Lung (tissue), 12 donors: ENCODE results near the gene ARPC2. TPM values are rescaled to one million over a fixed set of nuclear protein-coding genes. Genes with fewer than 3 reads are reported as not detected.

ENCODE experiments used
- ATAC-seq: fragments of 200-7000 bp; cut with Tn5 transposase; one replicate; pipeline ENCODE4 v1.9.1; 2020; ENCODE audit warnings: moderate number of reproducible peaks; ENCODE audit not compliant: insufficient read depth, low FRiP score
- DNase-seq, 3 donors: peaks; one replicate each; pipeline ENCODE4 v3.0.0-alpha.2; 2013 to 2017
- H3K27ac ChIP-seq, 2 donors: one replicate each; pipeline ENCODE4 v1.5.1; 2013; ENCODE audit warnings: mild to moderate bottlenecking in 2 of 2, moderate library complexity in 2 of 2, control low read depth in 1 of 2, inconsistent platforms in 1 of 2, low read depth in 1 of 2, low read length in 1 of 2
- H3K27me3 ChIP-seq, 3 donors: one replicate each; pipeline ENCODE4 v1.5.1; 2013; ENCODE audit warnings: low read length in 2 of 3; ENCODE audit not compliant: control insufficient read depth in 3 of 3, insufficient read depth in 3 of 3
- H3K36me3 ChIP-seq, 4 donors: one replicate each; pipeline ENCODE4 v1.5.1; 2013; ENCODE audit warnings: low read length in 4 of 4, mild to moderate bottlenecking in 1 of 4, moderate library complexity in 1 of 4; ENCODE audit not compliant: control insufficient read depth in 4 of 4, insufficient read depth in 4 of 4
- H3K4me1 ChIP-seq, 5 donors: one replicate each; pipeline ENCODE4 v1.5.1; 2013; ENCODE audit warnings: low read length in 5 of 5, mild to moderate bottlenecking in 2 of 5, moderate library complexity in 1 of 5; ENCODE audit not compliant: control insufficient read depth in 5 of 5, insufficient read depth in 5 of 5
- H3K4me3 ChIP-seq: one replicate; pipeline ENCODE4 v1.5.1; 2013; ENCODE audit warnings: mild to moderate bottlenecking, control low read depth, moderate library complexity
- H3K9ac ChIP-seq, 2 donors: one replicate each; pipeline ENCODE4 v1.5.1; 2013; ENCODE audit warnings: low read length in 2 of 2, control low read depth in 1 of 2; ENCODE audit not compliant: insufficient read depth in 1 of 2
- H3K9me3 ChIP-seq, 4 donors: one replicate each; pipeline ENCODE4 v1.5.1; 2013; ENCODE audit warnings: low read length in 3 of 4, mild to moderate bottlenecking in 1 of 4, moderate library complexity in 1 of 4; ENCODE audit not compliant: control insufficient read depth in 4 of 4, insufficient read depth in 3 of 4
- WGBS, 2 donors: extraction: QIAGEN DNeasy Blood & Tissue Kit; methylation state at CpG; one replicate each; pipeline ENCODE4 v1.1.7; 2013; 5-methylcytosine and 5-hydroxymethylcytosine counted together
- polyA plus RNA-seq, 2 donors: library from polyadenylated mRNA; stranded (reverse); fragments of 200-250 nt; gene quantifications; one replicate each; pipeline ENCODE4 v1.2.1, GENCODE V29; 2013
- total RNA-seq, 2 donors: library from RNA; depleted of rRNA in 1 of 2; stranded (reverse); fragments of >200 nt in 1 of 2; gene quantifications; one replicate each; pipeline ENCODE4 v1.2.1, GENCODE V29; 2014 to 2021
- TF ChIP-seq, protein P1 (sequence below): IDR thresholded peaks from 2 replicates; pipeline ENCODE4 v1.5.1; 2012; ENCODE audit warnings: mild to moderate bottlenecking; ENCODE audit errors: control extremely low read depth, extremely low read depth
- donor health status: control.
- donor health status: control.
- donor health status: Bipolar disorder and iron deficiency.
- donor health status: healthy.
- donor health status: DM: yes; HTN: yes; CAD: no.

ARPC2 gene
- total and polyA plus RNA-seq, 4 donors = 190 to 490 (median 308) TPM

GRCh38 chr2:218187296-218188015 is 29.5 kb upstream of the ARPC2 start:
- TF ChIP-seq, protein P1, sequence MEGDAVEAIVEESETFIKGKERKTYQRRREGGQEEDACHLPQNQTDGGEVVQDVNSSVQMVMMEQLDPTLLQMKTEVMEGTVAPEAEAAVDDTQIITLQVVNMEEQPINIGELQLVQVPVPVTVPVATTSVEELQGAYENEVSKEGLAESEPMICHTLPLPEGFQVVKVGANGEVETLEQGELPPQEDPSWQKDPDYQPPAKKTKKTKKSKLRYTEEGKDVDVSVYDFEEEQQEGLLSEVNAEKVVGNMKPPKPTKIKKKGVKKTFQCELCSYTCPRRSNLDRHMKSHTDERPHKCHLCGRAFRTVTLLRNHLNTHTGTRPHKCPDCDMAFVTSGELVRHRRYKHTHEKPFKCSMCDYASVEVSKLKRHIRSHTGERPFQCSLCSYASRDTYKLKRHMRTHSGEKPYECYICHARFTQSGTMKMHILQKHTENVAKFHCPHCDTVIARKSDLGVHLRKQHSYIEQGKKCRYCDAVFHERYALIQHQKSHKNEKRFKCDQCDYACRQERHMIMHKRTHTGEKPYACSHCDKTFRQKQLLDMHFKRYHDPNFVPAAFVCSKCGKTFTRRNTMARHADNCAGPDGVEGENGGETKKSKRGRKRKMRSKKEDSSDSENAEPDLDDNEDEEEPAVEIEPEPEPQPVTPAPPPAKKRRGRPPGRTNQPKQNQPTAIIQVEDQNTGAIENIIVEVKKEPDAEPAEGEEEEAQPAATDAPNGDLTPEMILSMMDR = no peak
- Histone ChIP-seq H3K27me3 (no peaks in the 10 kb centered on the region), H3K9me3 (no peaks in the 10 kb centered on the region), H3K27ac (no peak overlapping the region), H3K4me1 (no peaks in the 10 kb centered on the region), H3K4me3 (no peak overlapping the region), H3K9ac (no peak overlapping the region), H3K36me3 (no peaks in the 10 kb centered on the region)
- ATAC-seq = no peak
- 73 to 81% methylated on average over 4 of the region's 4 CpGs for WGBS, 2 donors
- peak; percentile 12 to 17 (median 13) for DNase-seq

DNA sequence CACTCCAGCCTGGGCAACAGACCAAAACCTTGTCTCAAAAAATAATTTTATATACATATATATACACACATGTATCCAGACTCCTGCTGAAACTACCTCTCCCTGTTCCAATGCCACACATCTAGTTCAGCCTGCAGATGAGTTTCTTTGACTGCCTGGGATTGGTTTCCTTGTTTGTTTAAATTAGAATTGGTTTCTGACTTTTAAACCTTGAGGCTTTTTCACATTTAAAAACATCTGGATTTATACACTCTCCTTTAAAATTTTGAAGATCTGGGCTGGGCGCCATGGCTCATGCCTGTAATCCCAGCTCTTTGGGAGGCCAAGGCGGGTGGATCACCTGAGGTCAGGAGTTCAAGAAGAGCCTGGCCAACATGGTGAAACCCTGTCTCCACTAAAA is 28.5 kb upstream of the ARPC2 start:
- DNase-seq = no peak
- 94 to 96% methylated on average over 2 of the region's 2 CpGs for WGBS, 2 donors
- TF ChIP-seq, protein P1 = no peak
- no peaks in the 10 kb centered on the region for H3K4me1 ChIP-seq
- ATAC-seq = no peak
- H3K27ac ChIP-seq = no peak overlapping the region
- H3K36me3 ChIP-seq = no peaks in the 10 kb centered on the region
- H3K9ac ChIP-seq = no peak overlapping the region
- H3K4me3 ChIP-seq = no peak overlapping the region
- no peaks in the 10 kb centered on the region for H3K27me3 ChIP-seq
- H3K9me3 ChIP-seq = no peaks in the 10 kb centered on the region

- Histone ChIP-seq H3K4me1 (no peaks in the 10 kb centered on the region), H3K27me3 (peaks cover 0 to 4% (median 0%) of the 10 kb centered on the region in 3 donors), H3K9ac (no peak overlapping the region), H3K4me3 (no peak overlapping the region), H3K36me3 (no peaks in the 10 kb centered on the region), H3K9me3 (no peaks in the 10 kb centered on the region), H3K27ac (no peak overlapping the region)
- DNase-seq = no peak
- 68 to 79% methylated on average over 3 of the region's 3 CpGs for WGBS, 2 donors
- ATAC-seq = no peak
- TF ChIP-seq, protein P1 = no peak
Observed at GRCh38 chr2:218192902-218193430, 24.0 kb upstream of the ARPC2 start.
